CD14-positive monocyte (primary cell): ENCODE data around the gene ASB16. TPM values are rescaled to one million over a fixed set of nuclear protein-coding genes. Genes with fewer than 3 reads are reported as not detected.

Experiments used
- DNase-seq, 3 donors: peaks; one replicate each; pipeline ENCODE4 v3.0.0-alpha.2; 2011 to 2022
- H2AFZ ChIP-seq: 2 replicates; pipeline ENCODE4 v1.6.0; 2012; ENCODE audit warnings: mild to moderate bottlenecking, low read depth, low read length, inconsistent platforms; ENCODE audit not compliant: insufficient read depth, poor library complexity, severe bottlenecking
- H3K27ac ChIP-seq, 2 donors: 1 replicate in 1 of 2; 2 replicates in 1 of 2; pipeline ENCODE4 v1.5.1; 2012 to 2013; ENCODE audit warnings: low read length in 2 of 2, control low read depth in 1 of 2, inconsistent platforms in 1 of 2, low read depth in 1 of 2, mild to moderate bottlenecking in 1 of 2
- H3K27me3 ChIP-seq, 2 donors: one replicate each; pipeline versions ENCODE4 v1.6.0 to v1.6.1; 2011 to 2013; ENCODE audit warnings: low read length in 2 of 2; ENCODE audit not compliant: control insufficient read depth in 2 of 2, insufficient read depth in 2 of 2
- H3K36me3 ChIP-seq, 2 donors: replicated peaks in 1 of 2; 1 replicate in 1 of 2; 2 replicates in 1 of 2; pipeline versions ENCODE4 v1.5.1 to v1.6.1; 2012 to 2013; ENCODE audit warnings: low read length in 2 of 2, control low read depth in 1 of 2, inconsistent platforms in 1 of 2, mild to moderate bottlenecking in 1 of 2; ENCODE audit not compliant: insufficient read depth in 2 of 2, control insufficient read depth in 1 of 2
- H3K4me1 ChIP-seq, 2 donors: 1 replicate in 1 of 2; 2 replicates in 1 of 2; pipeline versions ENCODE4 v1.5.1 to v1.6.1; 2012 to 2013; ENCODE audit warnings: low read length in 2 of 2, control low read depth in 1 of 2, inconsistent platforms in 1 of 2, mild to moderate bottlenecking in 1 of 2, moderate library complexity in 1 of 2; ENCODE audit not compliant: insufficient read depth in 2 of 2, control insufficient read depth in 1 of 2
- H3K4me2 ChIP-seq: replicated peaks from 2 replicates; pipeline ENCODE3; 2012; ENCODE audit warnings: low read length, moderate library complexity, mild to moderate bottlenecking; ENCODE audit not compliant: poor library complexity, severe bottlenecking; ENCODE audit errors: extremely low read depth
- H3K4me3 ChIP-seq, 3 experiments: fragments of 200-600 bp in 1 of 3; sonication (generic) in 1 of 3; replicated peaks in 1 of 3; 1 replicate in 2 of 3; 2 replicates in 1 of 3; pipeline ENCODE4 v1.5.1; 2011 to 2013; ENCODE audit warnings: low read length in 3 of 3, mild to moderate bottlenecking in 3 of 3, control low read depth in 2 of 3, low read depth in 2 of 3, inconsistent platforms in 1 of 3, moderate library complexity in 1 of 3
- H3K79me2 ChIP-seq: 2 replicates; pipeline ENCODE4 v1.6.0; 2012; ENCODE audit warnings: mild to moderate bottlenecking, control low read depth, inconsistent platforms, low read length, moderate library complexity; ENCODE audit not compliant: insufficient read depth
- H3K9ac ChIP-seq: 2 replicates; pipeline ENCODE4 v1.6.0; 2017; ENCODE audit warnings: low read length, mild to moderate bottlenecking; ENCODE audit not compliant: insufficient read depth, poor library complexity, severe bottlenecking
- H3K9me3 ChIP-seq, 2 donors: replicated peaks in 1 of 2; 1 replicate in 1 of 2; 2 replicates in 1 of 2; pipeline versions ENCODE4 v1.5.1 to v1.6.1; 2012 to 2013; ENCODE audit warnings: low read length in 2 of 2, control low read depth in 1 of 2; ENCODE audit not compliant: control insufficient read depth in 1 of 2, insufficient read depth in 1 of 2
- H4K20me1 ChIP-seq: 2 replicates; pipeline ENCODE4 v1.6.0; 2012; ENCODE audit warnings: mild to moderate bottlenecking, low read length, control low read depth, moderate library complexity; ENCODE audit not compliant: insufficient read depth
- H3K27ac Mint-ChIP-seq, 7 donors: one replicate each; pipeline ENCODE4 v1.8.0; 2020; ENCODE audit warnings: mild to moderate bottlenecking in 7 of 7, mixed read lengths in 7 of 7, moderate library complexity in 6 of 7, inconsistent platforms in 2 of 7
- H3K27me3 Mint-ChIP-seq, 3 donors: one replicate each; pipeline ENCODE4 v1.8.0; 2021 to 2022; ENCODE audit warnings: low read depth in 3 of 3, mild to moderate bottlenecking in 3 of 3, mixed read lengths in 3 of 3, moderate library complexity in 3 of 3, inconsistent platforms in 1 of 3
- H3K36me3 Mint-ChIP-seq, 2 donors: one replicate each; pipeline ENCODE4 v1.8.0; 2020; ENCODE audit warnings: mixed read lengths in 2 of 2, inconsistent platforms in 1 of 2, mild to moderate bottlenecking in 1 of 2
- H3K4me1 Mint-ChIP-seq: one replicate; pipeline ENCODE4 v1.8.0; 2020; ENCODE audit warnings: mild to moderate bottlenecking, mixed read lengths
- H3K4me3 Mint-ChIP-seq, 2 donors: one replicate each; pipeline ENCODE4 v1.8.0; 2020; ENCODE audit warnings: mild to moderate bottlenecking in 2 of 2, mixed read lengths in 2 of 2, moderate library complexity in 1 of 2
- H3K9me3 Mint-ChIP-seq, 7 donors: one replicate each; pipeline ENCODE4 v1.8.0; 2020 to 2022; ENCODE audit warnings: mixed read lengths in 7 of 7, mild to moderate bottlenecking in 6 of 7, moderate library complexity in 6 of 7, inconsistent platforms in 2 of 7
- CTCF ChIP-seq: fragments of 200-600 bp; IDR thresholded peaks from one replicate; pipeline ENCODE4 v1.8.0; 2022; ENCODE audit warnings: antibody characterized with exemption, mild to moderate bottlenecking
- WGBS: methylation state at CpG from one replicate; pipeline ENCODE4 v1.1.5; 2013; ENCODE audit warnings: missing lambda C conversion rate; ENCODE audit not compliant: insufficient coverage; 5-methylcytosine and 5-hydroxymethylcytosine counted together
- intact Hi-C, 2 donors: fragments of 100-400 bp; cut with micrococcal nuclease; formaldehyde crosslinking; loops; one replicate each; pipeline versions ENCODE4 v1.15.0 to v1.15.1; 2023
- polyA plus RNA-seq, 3 donors: library from polyadenylated mRNA; depleted of rRNA in 1 of 3; unstranded in 2 of 3; stranded (reverse) in 1 of 3; fragments of 300-500 nt in 2 of 3; fragments of >200 nt in 1 of 3; fragmentation: Illumina TruSeq in 2 of 3; gene quantifications; 1 replicate in 2 of 3; 2 replicates in 1 of 3; pipeline ENCODE4 v1.2.3, GENCODE V29; 2012 to 2021

ASB16 gene
- polyA plus RNA-seq, 3 donors: not detected

GRCh38 chr17:44155488-44155887 lies 15.0 kb upstream of the ASB16 start:
- Histone ChIP-seq H3K9me3 (no peaks in the 10 kb centered on the region), H3K27me3 (no peaks in the 10 kb centered on the region), H2AFZ (no peak overlapping the region), H4K20me1 (no peaks in the 10 kb centered on the region), H3K27ac (no peak overlapping the region), H3K4me2 (no peak overlapping the region), H3K9ac (no peak overlapping the region), H3K79me2 (peaks cover 9% of the 10 kb centered on the region), H3K4me1 (no peaks in the 10 kb centered on the region), H3K4me3 (no peak overlapping the region), H3K36me3 (peaks cover 13 to 50% of the 10 kb centered on the region in 2 donors)
- WGBS: no CpG with 5 or more reads among the region's 2 CpGs
- Mint-ChIP-seq H3K9me3 (no peaks in the 10 kb centered on the region), H3K27ac (peak overlapping the region in 2 of 7 donors; percentile 14 to 44), H3K27me3 (peaks cover 0 to 2% (median 0%) of the 10 kb centered on the region in 3 donors), H3K4me3 (no peak overlapping the region), H3K4me1 (peaks cover 3% of the 10 kb centered on the region), H3K36me3 (peaks cover 20 to 66% of the 10 kb centered on the region in 2 donors)
- no peak for DNase-seq
- no peak for TF ChIP-seq CTCF
- intact Hi-C loops: no loop called here

- Mint-ChIP-seq H3K36me3 (peaks cover 20 to 51% of the 10 kb centered on the region in 2 donors), H3K9me3 (no peaks in the 10 kb centered on the region), H3K27ac (peak overlapping the region in 3 of 7 donors; percentile 26 to 57 (median 40)), H3K4me1 (no peaks in the 10 kb centered on the region), H3K4me3 (no peak overlapping the region), H3K27me3 (peaks cover 0 to 2% (median 0%) of the 10 kb centered on the region in 3 donors)
- 95% methylated on average over 12 of the region's 15 CpGs for WGBS
- TF ChIP-seq CTCF: no peak
- Histone ChIP-seq H2AFZ (no peak overlapping the region), H3K4me3 (no peak overlapping the region), H3K79me2 (no peaks in the 10 kb centered on the region), H3K9ac (no peak overlapping the region), H3K36me3 (peaks cover 9 to 34% of the 10 kb centered on the region in 2 donors), H3K9me3 (no peaks in the 10 kb centered on the region), H4K20me1 (no peaks in the 10 kb centered on the region), H3K27ac (no peak overlapping the region), H3K4me2 (no peak overlapping the region), H3K27me3 (no peaks in the 10 kb centered on the region), H3K4me1 (no peaks in the 10 kb centered on the region)
- intact Hi-C loops: no loop called here
- no peak for DNase-seq
These were observed 10.8 kb upstream of the ASB16 start for GRCh38 chr17:44159519-44160210.
